Measurements from ENCODE around the gene TGM4.
"Not testable (repeated sequence)": the region's sequence is repeated elsewhere in the genome, so short reads cannot be mapped to it uniquely, and the experiment has no call there.

DNA sequence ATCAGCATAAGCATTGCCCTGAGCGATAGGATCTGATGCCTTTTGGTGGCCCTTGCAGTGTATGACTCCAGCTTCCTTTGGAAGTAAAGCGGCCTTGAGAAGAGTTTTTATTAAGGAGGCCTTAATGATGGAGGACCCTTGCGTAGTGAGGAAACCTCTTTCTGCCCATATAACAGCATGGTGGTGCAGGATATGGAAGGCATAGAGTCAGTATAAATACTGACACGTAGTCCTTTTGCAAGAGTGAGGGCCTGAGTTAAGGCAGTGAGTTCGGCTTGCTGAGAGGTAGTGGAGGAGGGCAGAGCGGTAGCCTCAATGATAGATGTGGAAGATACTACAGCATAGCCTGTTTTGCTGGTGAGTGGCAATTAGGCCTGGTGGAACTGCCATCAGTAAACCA lies 17.7 kb upstream of the TGM4 start:
- not testable (repeated sequence) for TF ChIP-seq EZH2 (IDR thresholded peaks at IDR 0.05; ENCODE audit: insufficient read depth, low read length)
- TF ChIP-seq, protein P1, sequence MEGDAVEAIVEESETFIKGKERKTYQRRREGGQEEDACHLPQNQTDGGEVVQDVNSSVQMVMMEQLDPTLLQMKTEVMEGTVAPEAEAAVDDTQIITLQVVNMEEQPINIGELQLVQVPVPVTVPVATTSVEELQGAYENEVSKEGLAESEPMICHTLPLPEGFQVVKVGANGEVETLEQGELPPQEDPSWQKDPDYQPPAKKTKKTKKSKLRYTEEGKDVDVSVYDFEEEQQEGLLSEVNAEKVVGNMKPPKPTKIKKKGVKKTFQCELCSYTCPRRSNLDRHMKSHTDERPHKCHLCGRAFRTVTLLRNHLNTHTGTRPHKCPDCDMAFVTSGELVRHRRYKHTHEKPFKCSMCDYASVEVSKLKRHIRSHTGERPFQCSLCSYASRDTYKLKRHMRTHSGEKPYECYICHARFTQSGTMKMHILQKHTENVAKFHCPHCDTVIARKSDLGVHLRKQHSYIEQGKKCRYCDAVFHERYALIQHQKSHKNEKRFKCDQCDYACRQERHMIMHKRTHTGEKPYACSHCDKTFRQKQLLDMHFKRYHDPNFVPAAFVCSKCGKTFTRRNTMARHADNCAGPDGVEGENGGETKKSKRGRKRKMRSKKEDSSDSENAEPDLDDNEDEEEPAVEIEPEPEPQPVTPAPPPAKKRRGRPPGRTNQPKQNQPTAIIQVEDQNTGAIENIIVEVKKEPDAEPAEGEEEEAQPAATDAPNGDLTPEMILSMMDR (IDR thresholded peaks at IDR 0.05; ENCODE audit: insufficient read depth, low read depth, low read length): not testable (repeated sequence)

Measured in astrocyte (in vitro differentiated cells and primary cell).